Measurements from ENCODE around the gene SNTG2. TPM values are rescaled to one million over a fixed set of nuclear protein-coding genes. Genes with fewer than 3 reads are reported as not detected.

SNTG2 gene
- total RNA-seq, 5 donors from 2014 or later (not counting 1 experiment from before 2014, with no cell fraction given): 0.86 to 4.8 (median 2.7) TPM

DNA sequence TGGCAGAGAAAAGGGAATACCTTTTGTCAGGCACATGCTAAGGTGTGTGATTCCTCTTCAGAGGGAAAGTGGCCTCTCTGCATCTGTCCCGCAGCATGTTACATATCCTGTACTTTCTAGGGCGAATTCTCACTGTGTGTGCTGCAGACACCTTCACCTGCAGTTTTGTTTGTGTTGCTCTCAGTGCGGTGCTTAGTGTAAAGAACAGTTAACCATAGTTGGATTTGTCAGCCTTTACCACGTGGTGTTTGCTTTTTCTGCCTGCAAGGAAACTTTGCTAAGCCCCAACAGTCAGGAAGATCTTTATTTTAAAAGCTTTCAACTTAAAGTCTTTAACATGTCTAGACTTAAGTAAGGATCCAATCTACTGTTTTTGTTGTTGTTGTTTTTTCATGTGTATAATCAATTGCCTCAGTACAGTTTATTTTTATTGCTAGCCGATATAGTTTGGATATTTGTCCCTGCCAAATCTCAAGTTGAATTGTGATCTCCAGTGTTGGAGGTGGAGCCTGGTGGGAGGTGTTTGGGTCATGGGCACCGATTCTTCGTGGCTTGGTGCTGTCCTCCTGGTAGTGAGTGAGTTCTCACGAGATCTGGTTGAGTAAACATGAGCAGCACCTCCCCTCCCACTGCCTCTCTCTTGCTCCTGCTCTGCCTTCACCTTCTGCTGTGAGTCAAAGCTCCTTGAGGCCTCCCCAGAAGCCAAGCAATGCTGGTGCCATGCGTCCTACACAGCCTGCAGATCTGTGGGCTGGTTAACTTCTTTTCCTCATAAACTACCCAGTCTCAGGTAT is 90.6 kb downstream of the SNTG2 start:
- H3K4me3 Mint-ChIP-seq: no peak overlapping the region
- H3K27me3 ChIP-seq (replicated peaks in 1 of 2; ENCODE audit: control insufficient read depth in 2 of 2, extremely low read depth in 1 of 2, insufficient read depth in 2 of 2, low read length in 1 of 2): peaks cover 0 to 5% of the 10 kb centered on the region in 2 experiments
- no peaks in the 10 kb centered on the region for H3K36me3 ChIP-seq (ENCODE audit: control insufficient read depth in 2 of 2, extremely low read depth in 1 of 2, insufficient read depth in 1 of 2, low read length in 1 of 2)
- H3K27ac Mint-ChIP-seq: no peak overlapping the region
- H3K4me1 Mint-ChIP-seq: no peaks in the 10 kb centered on the region
- CTCF ChIA-PET: interaction anchor here in 1 of 2 donors (0.6 kb wide), 1 partner anchor 99 kb away, joined by 3 read pairs; no protein-coding TSS in a partner anchor
- 87% methylated on average over 3 of the region's 9 CpGs for WGBS (ENCODE audit: insufficient coverage)
- H3K9me3 ChIP-seq: no peaks in the 10 kb centered on the region
- DNase-seq (no peak), ATAC-seq (replicated peaks in 1 of 4) (no peak)
- no peaks in the 10 kb centered on the region for H3K36me3 Mint-ChIP-seq
- POLR2A ChIA-PET: interaction anchor here in 1 of 2 donors (0.6 kb wide), 1 partner anchor 25 kb away, joined by 3 read pairs; no protein-coding TSS in a partner anchor
- no peak overlapping the region for H3K27ac ChIP-seq (ENCODE audit: low read length)
- H3K4me3 ChIP-seq (ENCODE audit: control insufficient read depth in 1 of 2, extremely low read depth in 1 of 2, low read length in 1 of 2): no peak overlapping the region
- no peaks in the 10 kb centered on the region for H3K4me1 ChIP-seq (ENCODE audit: control insufficient read depth in 1 of 2, extremely low read depth in 1 of 2, insufficient read depth in 2 of 2, low read length in 2 of 2)
- peaks cover 0 to 4% of the 10 kb centered on the region in 2 donors for H3K27me3 Mint-ChIP-seq
- peaks cover 7 to 22% (median 9%) of the 10 kb centered on the region in 3 donors for H3K9me3 Mint-ChIP-seq

- no peak overlapping the region for H3K4me3 ChIP-seq (ENCODE audit: control insufficient read depth in 1 of 2, extremely low read depth in 1 of 2, low read length in 1 of 2)
- no peaks in the 10 kb centered on the region for H3K4me1 Mint-ChIP-seq
- H3K27me3 ChIP-seq (replicated peaks in 1 of 2; ENCODE audit: control insufficient read depth in 2 of 2, extremely low read depth in 1 of 2, insufficient read depth in 2 of 2, low read length in 1 of 2): no peaks in the 10 kb centered on the region
- no peak overlapping the region for H3K4me3 Mint-ChIP-seq
- peaks cover 12 to 30% (median 13%) of the 10 kb centered on the region in 3 donors for H3K9me3 Mint-ChIP-seq
- H3K27me3 Mint-ChIP-seq: peaks cover 3 to 7% of the 10 kb centered on the region in 2 donors
- no peaks in the 10 kb centered on the region for H3K4me1 ChIP-seq (ENCODE audit: control insufficient read depth in 1 of 2, extremely low read depth in 1 of 2, insufficient read depth in 2 of 2, low read length in 2 of 2)
- H3K9me3 ChIP-seq: no peaks in the 10 kb centered on the region
- CTCF ChIA-PET: interaction anchor here in 1 of 2 donors (1.1 kb wide), 1 partner anchor 605 kb away, joined by 4 read pairs; no protein-coding TSS in a partner anchor
- ATAC-seq (replicated peaks in 1 of 4): no peak
- no peak for DNase-seq
- no peaks in the 10 kb centered on the region for H3K36me3 ChIP-seq (ENCODE audit: control insufficient read depth in 2 of 2, extremely low read depth in 1 of 2, insufficient read depth in 1 of 2, low read length in 1 of 2)
- no peak overlapping the region for H3K27ac ChIP-seq (ENCODE audit: low read length)
- no CpG with 5 or more reads among the region's 1 CpG for WGBS (ENCODE audit: insufficient coverage)
- H3K27ac Mint-ChIP-seq: no peak overlapping the region
- no peaks in the 10 kb centered on the region for H3K36me3 Mint-ChIP-seq
- POLR2A ChIA-PET: no interaction called here
Measured at GRCh38 chr2:1045109-1045508, 94.5 kb downstream of the SNTG2 start.

- CTCF ChIA-PET: no interaction called here
- no peak for ATAC-seq (replicated peaks in 1 of 4)
Measured at GRCh38 chr2:1046067-1046466, 95.4 kb downstream of the SNTG2 start.

GRCh38 chr2:1047485-1047884 is 96.8 kb downstream of the SNTG2 start:
- no peaks in the 10 kb centered on the region for H3K36me3 ChIP-seq (ENCODE audit: control insufficient read depth in 2 of 2, extremely low read depth in 1 of 2, insufficient read depth in 1 of 2, low read length in 1 of 2)
- H3K27ac ChIP-seq (ENCODE audit: low read length): no peak overlapping the region
- WGBS (ENCODE audit: insufficient coverage): no CpG with 5 or more reads among the region's 1 CpG
- no peak overlapping the region for H3K27ac Mint-ChIP-seq
- DNase-seq (peak in 1 of 35 experiments; percentile 23), ATAC-seq (replicated peaks in 1 of 4) (peak in 1 of 4 experiments; percentile 40)
- H3K4me1 Mint-ChIP-seq: peaks cover 0 to 5% (median 4%) of the 10 kb centered on the region in 3 donors
- no peaks in the 10 kb centered on the region for H3K4me1 ChIP-seq (ENCODE audit: control insufficient read depth in 1 of 2, extremely low read depth in 1 of 2, insufficient read depth in 2 of 2, low read length in 2 of 2)
- no peaks in the 10 kb centered on the region for H3K36me3 Mint-ChIP-seq
- peaks cover 12 to 29% (median 13%) of the 10 kb centered on the region in 3 donors for H3K9me3 Mint-ChIP-seq
- H3K4me3 ChIP-seq (ENCODE audit: control insufficient read depth in 1 of 2, extremely low read depth in 1 of 2, low read length in 1 of 2): no peak overlapping the region
- ChIA-PET CTCF (interaction anchor here in 1 of 2 donors (0.6 kb wide), 1 partner anchor 761 kb away, joined by 3 read pairs; no protein-coding TSS in a partner anchor), POLR2A (no interaction called here)
- H3K9me3 ChIP-seq: no peaks in the 10 kb centered on the region
- H3K27me3 ChIP-seq (replicated peaks in 1 of 2; ENCODE audit: control insufficient read depth in 2 of 2, extremely low read depth in 1 of 2, insufficient read depth in 2 of 2, low read length in 1 of 2): no peaks in the 10 kb centered on the region
- H3K27me3 Mint-ChIP-seq: peaks cover 3 to 7% of the 10 kb centered on the region in 2 donors
- no peak overlapping the region for H3K4me3 Mint-ChIP-seq

More at GRCh38 chr2:1046067-1046466, 95.4 kb downstream of the SNTG2 start:
- POLR2A ChIA-PET: no interaction called here
- H3K27me3 ChIP-seq (replicated peaks in 1 of 2; ENCODE audit: control insufficient read depth in 2 of 2, extremely low read depth in 1 of 2, insufficient read depth in 2 of 2, low read length in 1 of 2): no peaks in the 10 kb centered on the region
- no peak overlapping the region for H3K27ac ChIP-seq (ENCODE audit: low read length)
- DNase-seq: no peak
- H3K4me3 ChIP-seq (ENCODE audit: control insufficient read depth in 1 of 2, extremely low read depth in 1 of 2, low read length in 1 of 2): no peak overlapping the region
- Mint-ChIP-seq H3K27me3 (peaks cover 3 to 7% of the 10 kb centered on the region in 2 donors), H3K4me3 (no peak overlapping the region), H3K27ac (no peak overlapping the region), H3K4me1 (peaks cover 0 to 2% (median under 1%) of the 10 kb centered on the region in 3 donors), H3K36me3 (no peaks in the 10 kb centered on the region), H3K9me3 (peaks cover 12 to 30% (median 13%) of the 10 kb centered on the region in 3 donors)
- H3K9me3 ChIP-seq: no peaks in the 10 kb centered on the region
- no peaks in the 10 kb centered on the region for H3K4me1 ChIP-seq (ENCODE audit: control insufficient read depth in 1 of 2, extremely low read depth in 1 of 2, insufficient read depth in 2 of 2, low read length in 2 of 2)
- WGBS (ENCODE audit: insufficient coverage): 65% methylated on average over 2 of the region's 4 CpGs
- no peaks in the 10 kb centered on the region for H3K36me3 ChIP-seq (ENCODE audit: control insufficient read depth in 2 of 2, extremely low read depth in 1 of 2, insufficient read depth in 1 of 2, low read length in 1 of 2)

DNA sequence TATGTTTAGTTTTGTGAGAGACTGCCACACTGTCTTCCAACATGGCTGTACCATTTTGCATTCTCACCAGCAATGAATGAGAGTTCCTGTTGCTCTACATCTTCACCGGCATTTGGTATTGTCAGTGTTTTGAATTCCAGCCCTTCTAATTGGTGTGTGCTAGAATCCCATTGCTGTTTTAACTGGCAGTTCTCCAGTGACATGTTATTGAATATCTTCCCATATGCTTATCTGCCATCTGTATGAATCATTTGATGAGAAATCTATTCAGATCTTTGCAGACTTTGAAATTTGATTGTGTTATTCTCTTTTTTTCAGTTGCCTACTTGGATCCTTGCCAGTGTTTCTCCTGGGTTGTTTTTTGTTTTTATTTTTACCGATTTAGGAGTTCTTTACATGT is 99.0 kb downstream of the SNTG2 start:
- Mint-ChIP-seq H3K36me3 (no peaks in the 10 kb centered on the region), H3K4me3 (no peak overlapping the region), H3K27ac (no peak overlapping the region), H3K27me3 (peaks cover 10 to 14% of the 10 kb centered on the region in 2 donors), H3K9me3 (peaks cover 3 to 13% (median 6%) of the 10 kb centered on the region in 3 donors), H3K4me1 (peaks cover 0 to 5% (median 4%) of the 10 kb centered on the region in 3 donors)
- no peak for DNase-seq
- no peak overlapping the region for H3K27ac ChIP-seq (ENCODE audit: low read length)
- CTCF ChIA-PET: no interaction called here
- H3K36me3 ChIP-seq (ENCODE audit: control insufficient read depth in 2 of 2, extremely low read depth in 1 of 2, insufficient read depth in 1 of 2, low read length in 1 of 2): no peaks in the 10 kb centered on the region
- no peaks in the 10 kb centered on the region for H3K4me1 ChIP-seq (ENCODE audit: control insufficient read depth in 1 of 2, extremely low read depth in 1 of 2, insufficient read depth in 2 of 2, low read length in 2 of 2)
- POLR2A ChIA-PET: no interaction called here
- H3K27me3 ChIP-seq (replicated peaks in 1 of 2; ENCODE audit: control insufficient read depth in 2 of 2, extremely low read depth in 1 of 2, insufficient read depth in 2 of 2, low read length in 1 of 2): peaks cover 0 to 6% of the 10 kb centered on the region in 2 experiments
- WGBS (ENCODE audit: insufficient coverage): no CpG with 5 or more reads among the region's 2 CpGs
- no peak overlapping the region for H3K4me3 ChIP-seq (ENCODE audit: control insufficient read depth in 1 of 2, extremely low read depth in 1 of 2, low read length in 1 of 2)
- no peak for ATAC-seq (replicated peaks in 1 of 4)
- H3K9me3 ChIP-seq: no peaks in the 10 kb centered on the region

GRCh38 chr2:1051075-1051474 is 100.4 kb downstream of the SNTG2 start:
- no peak overlapping the region for H3K4me3 Mint-ChIP-seq
- peaks cover 10 to 22% of the 10 kb centered on the region in 2 donors for H3K27me3 Mint-ChIP-seq
- no peaks in the 10 kb centered on the region for H3K36me3 Mint-ChIP-seq
- H3K27ac ChIP-seq (ENCODE audit: low read length): no peak overlapping the region
- DNase-seq (no peak), ATAC-seq (replicated peaks in 1 of 4) (no peak)
- no peaks in the 10 kb centered on the region for H3K9me3 ChIP-seq
- no peaks in the 10 kb centered on the region for H3K4me1 ChIP-seq (ENCODE audit: control insufficient read depth in 1 of 2, extremely low read depth in 1 of 2, insufficient read depth in 2 of 2, low read length in 2 of 2)
- H3K9me3 Mint-ChIP-seq: peaks cover 3 to 9% (median 6%) of the 10 kb centered on the region in 3 donors
- no CpG with 5 or more reads among the region's 3 CpGs for WGBS (ENCODE audit: insufficient coverage)
- no peak overlapping the region for H3K27ac Mint-ChIP-seq
- no peak overlapping the region for H3K4me3 ChIP-seq (ENCODE audit: control insufficient read depth in 1 of 2, extremely low read depth in 1 of 2, low read length in 1 of 2)
- H3K4me1 Mint-ChIP-seq: peaks cover 0 to 5% (median 4%) of the 10 kb centered on the region in 3 donors
- H3K27me3 ChIP-seq (replicated peaks in 1 of 2; ENCODE audit: control insufficient read depth in 2 of 2, extremely low read depth in 1 of 2, insufficient read depth in 2 of 2, low read length in 1 of 2): peaks cover 0 to 12% of the 10 kb centered on the region in 2 experiments
- H3K36me3 ChIP-seq (ENCODE audit: control insufficient read depth in 2 of 2, extremely low read depth in 1 of 2, insufficient read depth in 1 of 2, low read length in 1 of 2): no peaks in the 10 kb centered on the region
- ChIA-PET CTCF (interaction anchor here in 1 of 2 donors (0.7 kb wide), 1 partner anchor 158 kb away, joined by 3 read pairs; no protein-coding TSS in a partner anchor), POLR2A (no interaction called here)

Measured in T-cell (primary cell).